ENCODE measurements around the gene SLC6A16.
A peak's percentile ranks its signal among the peaks of the same experiment; 100 is the strongest.
"Not testable (repeated sequence)": the region's sequence is repeated elsewhere in the genome, so short reads cannot be mapped to it uniquely, and the experiment has no call there.

SLC6A16 gene

GRCh38 chr19:49344505-49345423, 19.8 kb upstream of the SLC6A16 start:
- DNase-seq = no peak

- no peak for DNase-seq
Measured at GRCh38 chr19:49343123-49343522, 18.1 kb upstream of the SLC6A16 start.

GRCh38 chr19:49342291-49342721, 17.3 kb upstream of the SLC6A16 start:
- DNase-seq = no peak

GRCh38 chr19:49340865-49341718, 16.1 kb upstream of the SLC6A16 start:
- no peak for DNase-seq

- DNase-seq = no peak
Measured at GRCh38 chr19:49340069-49340864, 15.3 kb upstream of the SLC6A16 start.

- DNase-seq = no peak
Measured at GRCh38 chr19:49339301-49340068, 14.5 kb upstream of the SLC6A16 start.

- DNase-seq = no peak
Measured at GRCh38 chr19:49338691-49339300, 13.8 kb upstream of the SLC6A16 start.

GRCh38 chr19:49338023-49338677, 13.2 kb upstream of the SLC6A16 start:
- DNase-seq = no peak

- no peak for DNase-seq
Measured at GRCh38 chr19:49337267-49338022, 12.5 kb upstream of the SLC6A16 start.

- DNase-seq = no peak
Measured at GRCh38 chr19:49336482-49337266, 11.7 kb upstream of the SLC6A16 start.

- peak; percentile 14 for DNase-seq
Measured at GRCh38 chr19:49335784-49336481, 10.9 kb upstream of the SLC6A16 start.

- DNase-seq = peak; percentile 47
Measured at GRCh38 chr19:49335071-49335783, 10.2 kb upstream of the SLC6A16 start, which contains the start of gene CD37. Gene CD37 (plus strand): TSS chr19:49335406. CDS start chr19:49335541, 135 bp downstream.

GRCh38 chr19:49333811-49334288, 8.9 kb upstream of the SLC6A16 start:
- DNase-seq = peak; percentile 59

- DNase-seq = no peak
Measured at GRCh38 chr19:49333418-49333805, 8.4 kb upstream of the SLC6A16 start.

- not testable (repeated sequence) for DNase-seq
Measured at GRCh38 chr19:49332691-49333417, 7.9 kb upstream of the SLC6A16 start.

- DNase-seq = peak; percentile 43
Measured at GRCh38 chr19:49331616-49332055, 6.6 kb upstream of the SLC6A16 start.

GRCh38 chr19:49331187-49331586, 6.2 kb upstream of the SLC6A16 start:
- not testable (repeated sequence) for DNase-seq
